ENCODE measurements around the gene PRRG2.

The PRRG2 gene

DNA sequence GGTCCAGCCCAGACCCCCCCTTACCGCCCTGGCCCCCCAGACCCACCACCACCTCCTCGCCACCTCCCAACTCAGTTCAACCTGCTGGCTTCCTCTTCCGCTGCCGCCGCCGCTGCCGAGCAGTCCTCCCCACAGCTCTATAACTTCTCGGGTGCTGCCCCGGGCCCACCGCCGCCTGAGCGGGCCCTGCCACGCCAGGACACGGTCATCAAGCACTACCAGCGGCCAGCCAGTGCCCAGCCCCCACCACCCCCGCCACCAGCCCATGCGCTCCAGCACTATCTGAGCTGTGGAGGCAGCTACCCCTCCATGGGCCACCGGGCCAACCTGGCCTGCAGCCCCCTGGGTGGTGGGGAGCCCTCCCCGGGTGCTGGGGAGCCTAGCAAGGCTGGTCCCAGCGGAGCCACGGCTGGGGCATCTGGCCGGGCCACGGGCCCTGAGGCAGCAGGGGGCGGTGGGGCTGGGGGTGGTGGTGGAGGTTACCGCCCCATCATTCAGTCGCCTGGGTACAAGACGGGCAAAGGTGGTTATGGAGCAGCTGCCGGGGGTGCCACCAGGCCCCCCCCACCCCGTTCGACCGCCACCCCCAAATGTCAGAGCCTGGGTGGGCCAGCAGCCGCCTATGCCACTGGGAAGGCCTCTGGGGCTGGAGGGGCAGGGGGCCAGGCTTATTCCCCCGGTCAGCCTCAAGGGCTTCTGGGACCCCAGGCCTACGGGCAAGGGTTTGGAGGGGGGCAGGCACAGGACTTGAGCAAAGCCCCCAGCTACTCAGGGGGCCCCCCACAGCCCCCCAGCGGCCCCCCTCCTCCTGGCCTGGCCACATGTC lies 14.1 kb downstream of the PRRG2 start:
- H3K27ac ChIP-seq (ENCODE audit: extremely low read depth, low read depth, low read length) = no peak overlapping the region

DNA sequence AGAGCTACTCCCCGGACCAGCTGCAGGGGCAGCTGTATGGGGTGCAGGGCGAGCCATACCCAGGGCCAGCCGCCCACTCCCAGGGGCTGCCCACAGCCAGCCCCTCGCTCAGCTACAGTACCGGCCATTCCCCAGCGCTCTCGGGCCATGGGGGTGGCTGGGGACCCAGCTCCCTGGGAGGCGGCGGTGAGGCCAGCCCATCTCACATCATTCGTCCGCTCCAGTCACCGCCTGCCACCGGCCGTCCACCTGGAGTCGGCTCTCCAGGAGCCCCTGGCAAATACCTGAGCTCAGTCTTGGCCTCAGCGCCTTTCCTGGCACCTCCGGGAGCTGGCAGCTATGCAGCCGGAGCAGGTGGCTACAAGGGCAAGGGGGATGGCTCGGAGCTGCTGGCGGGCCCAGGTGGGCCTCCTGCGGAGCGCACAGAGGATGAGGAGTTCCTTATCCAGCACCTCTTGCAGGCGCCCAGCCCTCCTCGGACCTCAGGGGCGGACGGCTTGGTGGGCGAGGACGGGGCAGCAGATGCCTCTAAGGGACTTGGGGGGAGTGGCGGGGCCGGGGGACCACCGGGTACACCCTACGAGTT lies 14.8 kb downstream of the PRRG2 start:
- ChIA-PET CTCF (interaction anchor here (0.6 to 1.0 kb wide), 2 partner anchors 29 to 152 kb away, joined by 3 read pairs; no protein-coding TSS in a partner anchor), POLR2A (interaction anchor here (1.2 to 1.7 kb wide), 3 partner anchors 15 to 68 kb away, joined by 3 to 5 read pairs (median 4); partner anchors contain the start of genes NOSIP and RRAS)
- Histone ChIP-seq H3K27ac (ENCODE audit: extremely low read depth, low read depth, low read length) (no peak overlapping the region), H3K4me1 (ENCODE audit: control insufficient read depth, insufficient read depth, low read length) (peaks cover 7% of the 10 kb centered on the region), H3K4me3 (ENCODE audit: low read depth, low read length) (no peak overlapping the region), H3K36me3 (ENCODE audit: control insufficient read depth in 2 of 2, insufficient read depth in 1 of 2, low read length in 2 of 2) (peaks cover 48 to 63% of the 10 kb centered on the region in 2 experiments), H3K9me3 (ENCODE audit: control insufficient read depth, insufficient read depth, low read depth, low read length) (no peaks in the 10 kb centered on the region)
- no peak for TF ChIP-seq ZNF184 (tag by site-specific recombination; IDR thresholded peaks at IDR 0.05)
- TF ChIP-seq ZNF248 (tag by site-specific recombination; IDR thresholded peaks at IDR 0.05) = no peak
- TF ChIP-seq ZNF658 (tag by site-specific recombination; IDR thresholded peaks at IDR 0.05) = no peak
- no peak for TF ChIP-seq ZBTB8A (tag by site-specific recombination; IDR thresholded peaks at IDR 0.05)
- no peak for TF ChIP-seq ZNF529 (tag by site-specific recombination; IDR thresholded peaks at IDR 0.05; ENCODE audit: insufficient replicate concordance)
- TF ChIP-seq ZNF837 (tag by site-specific recombination; IDR thresholded peaks at IDR 0.05) = no peak
- TF ChIP-seq KLF7 (tag by site-specific recombination; IDR thresholded peaks at IDR 0.05; ENCODE audit: borderline replicate concordance) = no peak
- no peak for TF ChIP-seq ZNF169 (tag by site-specific recombination; IDR thresholded peaks at IDR 0.05)
- TF ChIP-seq ZNF341 (tag by site-specific recombination; IDR thresholded peaks at IDR 0.05; ENCODE audit: low read depth) = no peak
- no peak for TF ChIP-seq ZNF510 (tag by site-specific recombination; IDR thresholded peaks at IDR 0.05; ENCODE audit: insufficient replicate concordance)
- TF ChIP-seq ZNF600 (tag by site-specific recombination; IDR thresholded peaks at IDR 0.05) = no peak
- TF ChIP-seq ZNF48 (tag by site-specific recombination; IDR thresholded peaks at IDR 0.05) = no peak
- TF ChIP-seq ZNF23 (tag by site-specific recombination; IDR thresholded peaks at IDR 0.05; ENCODE audit: borderline replicate concordance) = no peak
- TF ChIP-seq ZNF488 (tag by site-specific recombination; IDR thresholded peaks at IDR 0.05) = no peak
- no peak for TF ChIP-seq ZNF610 (tag by site-specific recombination; IDR thresholded peaks at IDR 0.05; ENCODE audit: borderline replicate concordance)
- TF ChIP-seq GLI4 (tag by site-specific recombination; IDR thresholded peaks at IDR 0.05) = no peak
- no peak for TF ChIP-seq ZXDB (tag by site-specific recombination; IDR thresholded peaks at IDR 0.05)
- TF ChIP-seq ZNF629 (tag by site-specific recombination; IDR thresholded peaks at IDR 0.05) = no peak
- no peak for TF ChIP-seq ZNF239 (tag by site-specific recombination; IDR thresholded peaks at IDR 0.05)

More for the DNA sequence above, 14.1 kb downstream of the PRRG2 start:
- peaks cover 41 to 57% of the 10 kb centered on the region in 2 experiments for H3K36me3 ChIP-seq (ENCODE audit: control insufficient read depth in 2 of 2, insufficient read depth in 1 of 2, low read length in 2 of 2)
- ChIA-PET POLR2A (interaction anchor here (0.6 to 1.7 kb wide), 4 partner anchors 15 to 69 kb away, joined by 3 to 5 read pairs (median 4); partner anchors contain the start of genes NOSIP and RRAS), CTCF (interaction anchor here (1.0 kb wide), 1 partner anchor 30 kb away, joined by 3 read pairs; no protein-coding TSS in a partner anchor)
- no peak overlapping the region for H3K4me3 ChIP-seq (ENCODE audit: low read depth, low read length)
- peaks cover 7% of the 10 kb centered on the region for H3K4me1 ChIP-seq (ENCODE audit: control insufficient read depth, insufficient read depth, low read length)
- H3K9me3 ChIP-seq (ENCODE audit: control insufficient read depth, insufficient read depth, low read depth, low read length) = no peaks in the 10 kb centered on the region
- TF ChIP-seq ZNF837 (tag by site-specific recombination; IDR thresholded peaks at IDR 0.05) = no peak
- TF ChIP-seq ZNF311 (tag by site-specific recombination; IDR thresholded peaks at IDR 0.05; ENCODE audit: borderline replicate concordance) = no peak
- TF ChIP-seq ZNF521 (tag by site-specific recombination; IDR thresholded peaks at IDR 0.05) = no peak
- TF ChIP-seq, protein P1, sequence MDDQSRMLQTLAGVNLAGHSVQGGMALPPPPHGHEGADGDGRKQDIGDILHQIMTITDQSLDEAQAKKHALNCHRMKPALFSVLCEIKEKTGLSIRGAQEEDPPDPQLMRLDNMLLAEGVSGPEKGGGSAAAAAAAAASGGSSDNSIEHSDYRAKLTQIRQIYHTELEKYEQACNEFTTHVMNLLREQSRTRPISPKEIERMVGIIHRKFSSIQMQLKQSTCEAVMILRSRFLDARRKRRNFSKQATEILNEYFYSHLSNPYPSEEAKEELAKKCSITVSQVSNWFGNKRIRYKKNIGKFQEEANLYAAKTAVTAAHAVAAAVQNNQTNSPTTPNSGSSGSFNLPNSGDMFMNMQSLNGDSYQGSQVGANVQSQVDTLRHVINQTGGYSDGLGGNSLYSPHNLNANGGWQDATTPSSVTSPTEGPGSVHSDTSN (CRISPR knock-in tag; IDR thresholded peaks at IDR 0.05) = no peak
- TF ChIP-seq ZSCAN5A (tag by site-specific recombination; IDR thresholded peaks at IDR 0.05) = no peak
- no peak for TF ChIP-seq ZNF394 (tag by site-specific recombination; IDR thresholded peaks at IDR 0.05; ENCODE audit: borderline replicate concordance)
- TF ChIP-seq ZNF549 (tag by site-specific recombination; IDR thresholded peaks at IDR 0.05) = no peak
- no peak for TF ChIP-seq ZNF677 (tag by site-specific recombination; IDR thresholded peaks at IDR 0.05)
- no peak for TF ChIP-seq ZNF529 (tag by site-specific recombination; IDR thresholded peaks at IDR 0.05; ENCODE audit: insufficient replicate concordance)
- TF ChIP-seq ZNF707 (tag by site-specific recombination; IDR thresholded peaks at IDR 0.05) = no peak
- TF ChIP-seq, protein P2, sequence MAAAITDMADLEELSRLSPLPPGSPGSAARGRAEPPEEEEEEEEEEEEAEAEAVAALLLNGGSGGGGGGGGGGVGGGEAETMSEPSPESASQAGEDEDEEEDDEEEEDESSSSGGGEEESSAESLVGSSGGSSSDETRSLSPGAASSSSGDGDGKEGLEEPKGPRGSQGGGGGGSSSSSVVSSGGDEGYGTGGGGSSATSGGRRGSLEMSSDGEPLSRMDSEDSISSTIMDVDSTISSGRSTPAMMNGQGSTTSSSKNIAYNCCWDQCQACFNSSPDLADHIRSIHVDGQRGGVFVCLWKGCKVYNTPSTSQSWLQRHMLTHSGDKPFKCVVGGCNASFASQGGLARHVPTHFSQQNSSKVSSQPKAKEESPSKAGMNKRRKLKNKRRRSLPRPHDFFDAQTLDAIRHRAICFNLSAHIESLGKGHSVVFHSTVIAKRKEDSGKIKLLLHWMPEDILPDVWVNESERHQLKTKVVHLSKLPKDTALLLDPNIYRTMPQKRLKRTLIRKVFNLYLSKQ (tag by site-specific recombination; IDR thresholded peaks at IDR 0.05; ENCODE audit: borderline replicate concordance) = no peak
- TF ChIP-seq ZNF391 (tag by site-specific recombination; IDR thresholded peaks at IDR 0.05; ENCODE audit: borderline replicate concordance, low read depth) = no peak
- TF ChIP-seq ZNF266 (tag by site-specific recombination; IDR thresholded peaks at IDR 0.05; ENCODE audit: low read depth) = no peak
- TF ChIP-seq SP3 (tag by site-specific recombination; IDR thresholded peaks at IDR 0.05) = no peak
- TF ChIP-seq ZBTB7A (tag by site-specific recombination; IDR thresholded peaks at IDR 0.05; ENCODE audit: low read depth) = no peak
- no peak for TF ChIP-seq ZNF791 (tag by site-specific recombination; IDR thresholded peaks at IDR 0.05)

All from HEK293 (cell line).